Epithelial cell of proximal tubule (primary cell): Measurements from ENCODE around the gene ERFL. TPM values are rescaled to one million over a fixed set of nuclear protein-coding genes. Genes with fewer than 3 reads are reported as not detected.

Source experiments
- DNase-seq: peaks from one replicate; pipeline ENCODE4 v3.0.0-alpha.2; 2011; ENCODE audit warnings: low read depth
- H3K4me3 ChIP-seq: 2 replicates; pipeline ENCODE4 v1.5.1; 2011; ENCODE audit warnings: low read depth, mild to moderate bottlenecking, low read length
- CTCF ChIP-seq: conservative IDR thresholded peaks from 2 replicates; pipeline ENCODE4 v1.5.1; 2012; ENCODE audit warnings: low read depth, mild to moderate bottlenecking, low read length
- total RNA-seq: library from RNA; depleted of rRNA; stranded (reverse); fragments of >200 nt; gene quantifications from 2 replicates; pipeline ENCODE4 v1.2.3, GENCODE V29; 2015

ERFL gene
- total RNA-seq, 1 donor from 2014 or later, result not detected

DNA sequence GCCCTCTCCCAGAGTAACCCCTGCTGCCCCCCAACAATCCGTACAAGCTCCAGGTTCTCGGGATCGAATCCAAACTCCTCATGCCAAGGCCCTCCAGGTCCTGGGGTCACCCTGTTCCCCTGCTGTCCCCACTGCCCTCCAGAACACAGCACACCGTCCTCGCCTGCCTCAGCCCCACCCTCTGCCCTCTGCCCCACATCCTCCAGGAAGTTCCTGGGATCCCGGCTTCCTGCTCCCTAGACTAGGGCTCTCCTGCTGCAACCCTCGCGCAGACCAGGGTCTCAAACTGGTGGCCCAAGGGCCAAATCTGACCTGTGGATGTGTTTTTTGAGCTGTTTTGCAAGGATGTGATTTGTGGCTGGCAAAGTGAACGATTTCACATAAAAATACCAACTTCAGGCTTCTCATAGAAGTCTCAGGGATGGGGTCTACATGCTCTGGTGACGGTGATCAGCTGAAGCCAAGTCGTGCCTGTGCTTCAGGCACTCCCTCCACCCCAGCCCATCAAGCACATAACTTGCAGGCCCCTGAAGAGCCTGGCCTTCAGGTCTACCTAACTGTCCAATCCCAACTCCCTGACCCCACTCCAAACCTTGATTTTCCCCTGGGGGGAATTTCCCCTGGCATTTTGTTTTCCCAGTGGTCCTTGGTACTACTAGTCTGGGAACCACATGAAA lies 29.1 kb upstream of the ERFL start:
- no peak for DNase-seq
- no peak for TF ChIP-seq CTCF
- H3K4me3 ChIP-seq, result peak overlapping the region; percentile 25

GRCh38 chr19:41956621-41957020 lies 28.4 kb upstream of the ERFL start:
- no peak for TF ChIP-seq CTCF
- no peak overlapping the region for H3K4me3 ChIP-seq

GRCh38 chr19:41955521-41955920 lies 27.3 kb upstream of the ERFL start:
- H3K4me3 ChIP-seq, result no peak overlapping the region
- no peak for DNase-seq
- no peak for TF ChIP-seq CTCF

More at GRCh38 chr19:41956621-41957020, 28.4 kb upstream of the ERFL start:
- DNase-seq, result no peak

GRCh38 chr19:41951686-41952172 lies 23.5 kb upstream of the ERFL start:
- no peak overlapping the region for H3K4me3 ChIP-seq
- DNase-seq, result no peak
- TF ChIP-seq CTCF, result peak; percentile 94

GRCh38 chr19:41947091-41947490 lies 18.8 kb upstream of the ERFL start:
- DNase-seq, result no peak
- no peak for TF ChIP-seq CTCF
- H3K4me3 ChIP-seq, result no peak overlapping the region

DNA sequence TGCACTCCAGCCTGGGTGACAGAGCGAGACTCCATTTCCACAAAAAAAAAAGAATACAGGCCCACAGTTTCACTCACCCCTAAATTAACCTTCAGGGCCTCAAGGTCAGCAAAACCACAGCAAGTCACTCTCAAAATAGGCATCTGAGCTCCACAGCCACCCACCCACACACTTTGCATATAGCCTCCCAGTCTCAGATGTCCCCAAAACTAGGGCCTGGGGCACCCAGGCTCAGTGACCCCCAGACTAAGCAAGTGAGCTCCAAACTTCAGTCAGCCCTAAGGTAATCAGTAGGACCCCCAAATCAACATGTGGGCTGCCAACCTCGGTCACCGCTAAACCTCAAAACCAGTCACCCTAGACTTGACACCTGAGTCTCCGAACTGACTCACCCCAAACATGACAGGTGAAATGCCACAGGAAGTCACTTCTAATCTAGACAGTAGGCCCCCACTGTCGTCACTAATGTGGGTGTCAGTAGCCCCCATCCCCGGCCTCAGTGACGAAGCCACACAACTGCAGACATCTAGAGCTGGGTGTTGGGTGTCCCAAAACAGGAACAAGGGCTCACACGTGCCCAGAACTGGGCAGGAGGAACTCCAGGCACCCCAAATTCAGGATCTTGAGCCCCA lies 17.0 kb upstream of the ERFL start:
- DNase-seq, result no peak
- TF ChIP-seq CTCF, result no peak
- no peak overlapping the region for H3K4me3 ChIP-seq
